HG03097 (cell line): ENCODE measurements around the gene EAPP.
A peak's percentile ranks its signal among the peaks of the same experiment; 100 is the strongest.
"Not testable (repeated sequence)": the region's sequence is repeated elsewhere in the genome, so short reads cannot be mapped to it uniquely, and the experiment has no call there.

Experiments used
- ATAC-seq: cut with Tn5 transposase; IDR thresholded peaks from one replicate; pipeline ENCODE4 v1.9.1; 2021; ENCODE audit not compliant: unreplicated experiment, low FRiP score

EAPP gene

GRCh38 chr14:34539407-34540180, at the start of gene EAPP:
TSS of gene EAPP (minus strand) at chr14:34539701. CDS start at chr14:34539628, 73 bp downstream.
- peak; percentile 94 for ATAC-seq

GRCh38 chr14:34583525-34583924, 44.0 kb upstream of the EAPP start:
- no peak for ATAC-seq

GRCh38 chr14:34582117-34582680, 42.7 kb upstream of the EAPP start:
- ATAC-seq, result no peak

- ATAC-seq, result no peak
Observed at GRCh38 chr14:34580381-34580780, 40.9 kb upstream of the EAPP start.

- ATAC-seq, result no peak
Observed at GRCh38 chr14:34571771-34572170, 32.3 kb upstream of the EAPP start.

- no peak for ATAC-seq
Observed at GRCh38 chr14:34569750-34570149, 30.2 kb upstream of the EAPP start.

GRCh38 chr14:34568803-34569202, 29.3 kb upstream of the EAPP start:
- no peak for ATAC-seq

- ATAC-seq, result no peak
Observed at GRCh38 chr14:34562776-34563150, 23.3 kb upstream of the EAPP start.

GRCh38 chr14:34562037-34562775, 22.7 kb upstream of the EAPP start:
- ATAC-seq, result not testable (repeated sequence)

GRCh38 chr14:34556498-34556829, 17.0 kb upstream of the EAPP start:
- ATAC-seq, result peak; percentile 46

GRCh38 chr14:34555583-34556497, 16.3 kb upstream of the EAPP start:
- peak; percentile 69 for ATAC-seq

GRCh38 chr14:34554540-34555250, 15.2 kb upstream of the EAPP start:
- ATAC-seq, result no peak

GRCh38 chr14:34549276-34549966, 9.9 kb upstream of the EAPP start:
- ATAC-seq, result not testable (repeated sequence)

- no peak for ATAC-seq
Observed at GRCh38 chr14:34548472-34548981, 9.0 kb upstream of the EAPP start.

- ATAC-seq, result peak; percentile 37
Observed at GRCh38 chr14:34547136-34547520, 7.6 kb upstream of the EAPP start.

- ATAC-seq, result peak; percentile 72
Observed at GRCh38 chr14:34546272-34547135, 7.0 kb upstream of the EAPP start.

GRCh38 chr14:34540181-34541059, 919 bp upstream of the EAPP start:
- ATAC-seq, result not testable (repeated sequence)
